Keratinocyte (primary cell): ENCODE results near the gene ZFAND5. TPM values are rescaled to one million over a fixed set of nuclear protein-coding genes. Genes with fewer than 3 reads are reported as not detected.

Source experiments
- DNase-seq: peaks from one replicate; pipeline ENCODE4 v3.0.0-alpha.2; 2011; ENCODE audit warnings: low read depth, missing footprints, low spot score
- FAIRE-seq: peaks from 2 replicates; lab custom pipeline; 2011; peaks lifted over from hg19 to GRCh38; lab: Jason Lieb, UNC
- H2AFZ ChIP-seq: 2 replicates; pipeline ENCODE4 v1.6.0; 2012; ENCODE audit warnings: low read length, control low read depth, inconsistent platforms; ENCODE audit not compliant: control insufficient read depth
- H3K27ac ChIP-seq: 2 replicates; pipeline ENCODE4 v1.5.1; 2011; ENCODE audit warnings: low read length; ENCODE audit not compliant: control insufficient read depth, insufficient read depth
- H3K27me3 ChIP-seq: 3 replicates; pipeline ENCODE4 v1.6.0; 2011; ENCODE audit warnings: low read length; ENCODE audit not compliant: control insufficient read depth, insufficient read depth; ENCODE audit errors: extremely low read depth
- H3K36me3 ChIP-seq, 2 experiments: 2 replicates in 1 of 2; 3 replicates in 1 of 2; pipeline ENCODE4 v1.5.1; 2011; ENCODE audit warnings: low read length in 2 of 2, mild to moderate bottlenecking in 1 of 2; ENCODE audit not compliant: control insufficient read depth in 2 of 2, insufficient read depth in 2 of 2; ENCODE audit errors: extremely low read depth in 1 of 2
- H3K4me1 ChIP-seq: 3 replicates; pipeline ENCODE4 v1.5.1; 2011; ENCODE audit warnings: low read length; ENCODE audit not compliant: control insufficient read depth, insufficient read depth; ENCODE audit errors: extremely low read depth
- H3K4me2 ChIP-seq: 3 replicates; pipeline ENCODE4 v1.6.0; 2011; ENCODE audit warnings: low read depth, low read length; ENCODE audit not compliant: control insufficient read depth, insufficient read depth; ENCODE audit errors: extremely low read depth
- H3K4me3 ChIP-seq, 3 experiments: fragments of 200-600 bp in 1 of 3; sonication (generic) in 1 of 3; 2 replicates in 2 of 3; 3 replicates in 1 of 3; pipeline ENCODE4 v1.5.1; 2011 to 2016; ENCODE audit warnings: low read length in 3 of 3, mild to moderate bottlenecking in 3 of 3, control low read depth in 2 of 3, inconsistent platforms in 1 of 3, low read depth in 1 of 3, mixed read lengths in 1 of 3, mixed run types in 1 of 3, moderate library complexity in 1 of 3; ENCODE audit not compliant: control insufficient read depth in 2 of 3, insufficient read depth in 2 of 3; ENCODE audit errors: extremely low read depth in 1 of 3
- H3K79me2 ChIP-seq: 2 replicates; pipeline ENCODE4 v1.6.0; 2012; ENCODE audit warnings: low read length; ENCODE audit not compliant: control insufficient read depth, insufficient read depth
- H3K9ac ChIP-seq: 3 replicates; pipeline ENCODE4 v1.6.0; 2011; ENCODE audit warnings: low read length; ENCODE audit not compliant: control insufficient read depth, insufficient read depth; ENCODE audit errors: extremely low read depth
- H3K9me1 ChIP-seq: 3 replicates; pipeline ENCODE4 v1.6.0; 2011; ENCODE audit warnings: low read length; ENCODE audit not compliant: control insufficient read depth, insufficient read depth; ENCODE audit errors: extremely low read depth
- H3K9me3 ChIP-seq: 2 replicates; pipeline ENCODE4 v1.5.1; 2012; ENCODE audit warnings: low read depth, low read length; ENCODE audit not compliant: control insufficient read depth
- H4K20me1 ChIP-seq: 3 replicates; pipeline ENCODE4 v1.6.0; 2011; ENCODE audit warnings: low read length; ENCODE audit not compliant: control insufficient read depth, insufficient read depth; ENCODE audit errors: extremely low read depth
- EZH2 ChIP-seq: IDR thresholded peaks from one replicate; pipeline ENCODE4 v1.6.1; 2012; ENCODE audit warnings: inconsistent platforms, mild to moderate bottlenecking, low read length, moderate library complexity
- dilution Hi-C: fragments of 300-500 bp; cut with MboI; formaldehyde crosslinking; loops from one replicate; pipeline ENCODE4 v1.7.0; 2020; ENCODE audit warnings: low sequenced_read_pairs; ENCODE audit not compliant: extremely low pct_ligation_motif_present
- polyA plus RNA-seq, 5 experiments: library from polyadenylated mRNA; depleted of rRNA in 3 of 5; stranded (reverse) in 3 of 5; stranded (forward) in 1 of 5; unstranded in 1 of 5; fragments of >200 nt; gene quantifications; 1 replicate in 1 of 5; 2 replicates in 3 of 5; 3 replicates in 1 of 5; pipeline versions ENCODE4 v1.2.1 to v1.2.3, GENCODE V29; 2011 to 2012; ENCODE audit warnings: missing spikeins in 2 of 5, low read depth in 1 of 5, low replicate concordance in 1 of 5
- TF ChIP-seq, protein P1 (sequence below), 3 experiments: IDR thresholded peaks in 1 of 3; conservative IDR thresholded peaks in 1 of 3; optimal IDR thresholded peaks in 1 of 3; 2 replicates in 2 of 3; 3 replicates in 1 of 3; pipeline versions ENCODE3 to v1.5.1; 2011; ENCODE audit warnings: low read length in 3 of 3, mild to moderate bottlenecking in 3 of 3, moderate library complexity in 2 of 3, control low read depth in 1 of 3, inconsistent platforms in 1 of 3; ENCODE audit not compliant: insufficient read depth in 2 of 3; ENCODE audit errors: extremely low read depth in 1 of 3

Gene ZFAND5
- polyA plus RNA-seq, 1 donor (not counting 4 experiments of a cell fraction or from before 2014, with no cell fraction given): 67.9 TPM

DNA sequence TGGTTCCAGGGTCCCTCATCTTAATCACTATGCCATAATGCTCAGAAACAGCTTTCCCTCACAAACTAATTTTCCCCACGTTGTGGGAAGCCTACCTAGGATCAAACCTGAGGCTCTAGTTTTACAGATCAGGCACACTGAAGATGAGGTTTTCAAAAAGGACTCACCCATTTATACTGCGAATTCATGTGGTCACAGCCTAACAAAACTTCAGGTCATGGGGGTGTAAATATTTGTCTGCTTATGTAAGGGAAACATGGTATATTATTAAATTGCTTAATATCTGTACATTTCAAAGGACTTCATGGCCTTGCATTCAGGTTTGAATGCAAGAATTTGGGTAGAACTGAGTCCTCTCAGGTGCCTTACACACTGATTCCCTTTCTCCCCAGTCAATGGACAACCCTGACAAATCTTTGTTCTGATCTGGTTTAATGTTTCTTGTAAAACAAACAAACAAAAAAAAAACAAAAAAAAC is 12.1 kb downstream of the ZFAND5 start:
- dilution Hi-C loops: loop anchor here (25.0 kb wide), 1 partner anchor 234 kb away; no protein-coding TSS in a partner anchor
- DNase-seq: no peak

DNA sequence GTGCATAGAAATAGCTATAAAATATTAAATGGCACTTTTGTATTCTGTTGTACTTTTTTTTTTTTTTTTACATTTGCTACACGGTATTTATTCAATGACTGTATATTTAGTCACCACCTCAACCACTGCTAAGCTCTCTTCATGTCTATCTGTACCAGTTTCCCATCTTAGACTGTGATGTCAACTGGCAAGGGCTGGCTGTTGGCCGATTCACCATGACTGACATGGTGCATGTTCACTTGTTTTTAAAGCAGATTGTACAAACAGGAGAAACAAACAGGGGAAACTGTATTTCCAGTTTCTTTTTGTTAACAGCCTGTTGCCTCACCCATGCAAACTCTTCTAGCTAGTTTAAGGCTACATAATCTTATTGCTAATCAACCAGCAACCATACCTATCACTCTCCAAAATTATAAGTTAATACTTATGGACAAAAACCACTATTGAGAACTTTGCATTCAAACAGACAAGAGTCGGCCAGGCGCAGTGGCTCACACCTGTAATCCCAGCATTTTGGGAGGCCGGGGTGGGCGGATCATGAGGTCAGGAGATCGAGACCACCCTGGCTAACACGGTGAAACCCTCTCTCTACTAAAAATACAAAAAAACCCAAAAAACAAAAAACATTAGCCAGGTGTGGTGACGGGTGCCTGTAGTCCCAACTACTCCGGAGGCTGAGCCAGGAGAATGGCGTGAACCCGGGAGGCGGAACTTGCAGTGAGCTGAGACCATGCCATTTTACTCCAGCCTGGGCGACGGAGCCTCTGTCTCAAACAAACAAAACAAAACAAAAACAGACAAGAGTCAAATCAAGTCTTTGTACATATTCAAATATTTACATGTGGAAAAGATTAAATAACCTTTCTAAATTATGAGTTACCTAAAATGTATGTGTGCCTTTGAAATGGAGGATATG is 13.2 kb downstream of the ZFAND5 start:
- Histone ChIP-seq H2AFZ (no peak overlapping the region), H3K4me1 (no peaks in the 10 kb centered on the region), H3K27me3 (no peaks in the 10 kb centered on the region), H3K9ac (no peak overlapping the region), H3K36me3 (peaks cover 17% of the 10 kb centered on the region in 2 experiments), H3K79me2 (peaks cover 9% of the 10 kb centered on the region), H3K4me3 (no peak overlapping the region), H3K27ac (no peak overlapping the region), H3K4me2 (no peak overlapping the region), H4K20me1 (no peaks in the 10 kb centered on the region), H3K9me3 (no peaks in the 10 kb centered on the region), H3K9me1 (no peaks in the 10 kb centered on the region)
- FAIRE-seq: no peak
- TF ChIP-seq EZH2: no peak
- TF ChIP-seq, protein P1, sequence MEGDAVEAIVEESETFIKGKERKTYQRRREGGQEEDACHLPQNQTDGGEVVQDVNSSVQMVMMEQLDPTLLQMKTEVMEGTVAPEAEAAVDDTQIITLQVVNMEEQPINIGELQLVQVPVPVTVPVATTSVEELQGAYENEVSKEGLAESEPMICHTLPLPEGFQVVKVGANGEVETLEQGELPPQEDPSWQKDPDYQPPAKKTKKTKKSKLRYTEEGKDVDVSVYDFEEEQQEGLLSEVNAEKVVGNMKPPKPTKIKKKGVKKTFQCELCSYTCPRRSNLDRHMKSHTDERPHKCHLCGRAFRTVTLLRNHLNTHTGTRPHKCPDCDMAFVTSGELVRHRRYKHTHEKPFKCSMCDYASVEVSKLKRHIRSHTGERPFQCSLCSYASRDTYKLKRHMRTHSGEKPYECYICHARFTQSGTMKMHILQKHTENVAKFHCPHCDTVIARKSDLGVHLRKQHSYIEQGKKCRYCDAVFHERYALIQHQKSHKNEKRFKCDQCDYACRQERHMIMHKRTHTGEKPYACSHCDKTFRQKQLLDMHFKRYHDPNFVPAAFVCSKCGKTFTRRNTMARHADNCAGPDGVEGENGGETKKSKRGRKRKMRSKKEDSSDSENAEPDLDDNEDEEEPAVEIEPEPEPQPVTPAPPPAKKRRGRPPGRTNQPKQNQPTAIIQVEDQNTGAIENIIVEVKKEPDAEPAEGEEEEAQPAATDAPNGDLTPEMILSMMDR (optimal IDR thresholded peaks at IDR 0.05 in 1 of 3, IDR thresholded peaks at IDR 0.05 in 1 of 3, conservative IDR thresholded peaks at IDR 0.05 in 1 of 3; ENCODE audit: extremely low read depth in 1 of 3, insufficient read depth in 2 of 3, low read length in 3 of 3): no peak
- dilution Hi-C loops: loop anchor here (25.0 kb wide), 1 partner anchor 236 kb away; no protein-coding TSS in a partner anchor
- DNase-seq: no peak

More for the DNA sequence above, 12.1 kb downstream of the ZFAND5 start:
- Histone ChIP-seq H3K9me1 (no peaks in the 10 kb centered on the region), H3K9ac (no peak overlapping the region), H3K27ac (no peak overlapping the region), H3K36me3 (peaks cover 17 to 18% of the 10 kb centered on the region in 2 experiments), H4K20me1 (no peaks in the 10 kb centered on the region), H3K4me1 (no peaks in the 10 kb centered on the region), H2AFZ (no peak overlapping the region), H3K4me3 (no peak overlapping the region), H3K27me3 (no peaks in the 10 kb centered on the region), H3K4me2 (no peak overlapping the region), H3K79me2 (peaks cover 17% of the 10 kb centered on the region), H3K9me3 (no peaks in the 10 kb centered on the region)
- TF ChIP-seq EZH2: no peak
- TF ChIP-seq, protein P1 (optimal IDR thresholded peaks at IDR 0.05 in 1 of 3, IDR thresholded peaks at IDR 0.05 in 1 of 3, conservative IDR thresholded peaks at IDR 0.05 in 1 of 3; ENCODE audit: extremely low read depth in 1 of 3, insufficient read depth in 2 of 3, low read length in 3 of 3): no peak
- no peak for FAIRE-seq
